Glomerular endothelial cell (primary cell): Measurements from ENCODE around the gene S100A5. TPM values are rescaled to one million over a fixed set of nuclear protein-coding genes. Genes with fewer than 3 reads are reported as not detected.
"Not testable (repeated sequence)": the region's sequence is repeated elsewhere in the genome, so short reads cannot be mapped to it uniquely, and the experiment has no call there.

ENCODE experiments used
- DNase-seq: peaks from one replicate; pipeline ENCODE4 v3.0.0-alpha.2; 2011; ENCODE audit warnings: low read depth, low spot score; ENCODE audit errors: extremely low read depth
- total RNA-seq: library from RNA; depleted of rRNA; stranded (reverse); fragments of >200 nt; gene quantifications from 2 replicates; pipeline ENCODE4 v1.2.3, GENCODE V29; 2015

S100A5 gene
- total RNA-seq, 1 donor from 2014 or later = not detected

DNA sequence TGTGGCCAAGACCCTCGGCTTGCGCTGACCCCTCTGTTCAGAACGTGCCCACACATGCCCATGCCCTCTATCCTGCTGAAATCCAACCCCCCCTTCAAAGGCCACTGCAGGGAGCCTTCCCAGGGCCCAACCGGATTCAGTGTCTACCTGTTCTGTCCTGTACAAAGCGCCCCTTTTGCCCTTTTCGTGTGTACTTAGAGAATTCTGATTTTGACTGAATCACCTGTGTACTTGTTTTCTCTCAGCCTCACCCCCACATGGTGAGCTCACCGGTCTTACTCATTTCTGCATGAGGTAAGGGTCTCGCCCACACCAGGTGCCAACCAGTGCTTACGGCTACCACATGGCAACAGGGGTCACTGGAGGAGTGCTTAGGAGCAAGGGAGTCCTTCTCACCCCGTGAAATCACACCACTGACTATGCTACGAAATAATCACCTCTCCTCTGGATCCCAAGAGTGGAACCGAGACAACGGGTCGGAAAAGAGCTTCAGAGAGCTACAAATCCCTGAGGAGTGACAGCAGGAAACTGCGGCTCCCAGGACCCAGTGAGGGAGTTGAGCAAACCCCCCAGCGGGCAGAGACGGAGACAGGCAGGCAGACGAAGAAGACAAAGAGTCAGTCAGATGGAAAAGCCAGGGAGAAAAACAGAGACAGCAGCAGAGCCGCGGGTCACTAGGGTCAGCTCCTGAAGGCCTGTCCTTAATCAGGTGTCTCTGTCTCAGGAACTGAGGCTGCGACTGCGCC is 27.1 kb upstream of the S100A5 start:
- no peak for DNase-seq

DNA sequence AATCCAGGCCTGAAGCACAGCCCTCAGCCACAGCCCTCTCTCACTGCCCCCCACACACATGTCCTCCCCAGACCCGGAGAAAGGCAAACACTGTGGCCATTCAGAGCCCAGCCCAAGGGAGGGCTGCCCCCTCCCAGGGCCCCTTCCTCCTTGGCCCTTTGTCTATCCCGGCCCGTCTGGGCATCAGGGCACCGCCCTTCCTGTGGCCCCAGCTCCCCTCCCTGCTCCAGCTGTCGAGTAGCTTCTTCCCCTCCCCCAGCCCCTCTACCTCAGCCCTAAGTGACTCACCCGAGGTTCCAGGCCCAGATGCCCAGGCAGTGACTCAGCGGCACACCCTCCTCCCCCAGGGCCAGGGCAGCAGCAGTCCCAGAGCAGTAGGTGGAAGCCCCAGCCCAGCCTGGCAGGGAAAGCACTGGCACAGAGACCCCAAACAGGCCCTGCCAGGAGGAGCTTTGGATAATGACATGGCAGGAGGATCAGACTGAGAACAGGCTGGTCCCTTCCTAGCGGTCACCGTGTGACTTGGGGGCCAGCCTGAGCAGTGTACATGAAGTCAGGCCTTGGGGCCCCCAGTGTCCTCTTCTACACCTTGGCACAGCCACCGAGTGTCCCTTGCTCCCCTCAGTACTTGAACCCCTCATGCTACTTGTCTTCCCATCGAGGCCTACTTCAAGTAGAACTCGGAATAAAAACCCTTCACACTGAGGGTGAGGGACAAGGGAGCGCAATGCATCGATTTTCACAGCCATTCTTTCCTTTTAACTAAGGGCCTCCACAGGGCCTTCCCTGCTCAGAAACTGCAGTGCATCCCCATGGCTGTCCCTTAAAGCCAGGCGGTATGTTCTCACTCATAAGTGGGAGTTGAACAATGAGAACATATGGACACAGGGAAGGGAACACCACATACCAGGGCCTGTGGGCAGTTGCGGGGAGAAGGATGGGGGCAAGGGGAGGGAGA is 26.0 kb upstream of the S100A5 start:
- no peak for DNase-seq

DNA sequence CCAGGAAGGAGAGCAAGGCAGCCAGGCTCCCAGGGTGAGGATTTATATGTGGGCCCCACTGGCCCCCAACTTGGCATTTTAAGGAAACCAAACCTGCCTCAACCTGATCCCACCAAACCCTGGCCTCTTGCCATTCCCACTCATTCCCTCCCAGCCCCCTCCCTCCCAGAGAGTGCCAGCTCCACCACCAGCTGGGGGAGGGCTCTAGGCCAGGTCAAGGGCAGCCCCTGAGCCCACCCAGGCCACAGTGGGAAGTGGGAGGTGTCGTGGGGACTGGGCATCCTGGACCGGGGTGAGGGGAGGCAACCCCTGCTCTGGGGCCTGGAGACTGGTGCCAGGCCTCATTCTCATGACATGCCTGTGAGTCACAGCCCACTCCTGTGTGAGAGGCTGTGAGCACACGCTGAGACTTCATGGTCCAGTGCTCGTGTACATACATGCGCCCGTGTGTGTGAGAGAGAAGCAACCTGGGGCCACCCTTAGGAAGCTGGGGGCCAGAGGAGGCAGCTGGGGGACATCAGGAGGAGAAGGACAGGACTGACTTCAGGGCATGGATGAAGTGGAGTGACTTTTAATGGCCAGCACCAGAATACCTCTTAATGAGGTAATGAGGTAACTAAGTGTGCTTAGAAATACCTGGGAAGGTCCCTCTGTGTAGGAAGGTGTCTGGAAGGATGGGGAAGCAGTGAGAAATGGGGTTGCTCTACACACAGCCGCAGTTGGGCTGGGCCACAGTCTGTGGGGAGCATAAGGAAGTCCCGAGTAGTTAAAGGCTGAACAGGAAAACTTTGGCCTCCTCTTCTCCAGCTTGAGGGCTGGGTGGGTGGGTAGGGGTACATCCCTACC is 25.0 kb upstream of the S100A5 start, which contains the start of gene S100A2:
Gene S100A2, minus strand, starts transcription at position 316 of the 846 bp plus-strand sequence. CDS start 1,967 bp downstream, outside the sequence.
- no peak for DNase-seq

DNA sequence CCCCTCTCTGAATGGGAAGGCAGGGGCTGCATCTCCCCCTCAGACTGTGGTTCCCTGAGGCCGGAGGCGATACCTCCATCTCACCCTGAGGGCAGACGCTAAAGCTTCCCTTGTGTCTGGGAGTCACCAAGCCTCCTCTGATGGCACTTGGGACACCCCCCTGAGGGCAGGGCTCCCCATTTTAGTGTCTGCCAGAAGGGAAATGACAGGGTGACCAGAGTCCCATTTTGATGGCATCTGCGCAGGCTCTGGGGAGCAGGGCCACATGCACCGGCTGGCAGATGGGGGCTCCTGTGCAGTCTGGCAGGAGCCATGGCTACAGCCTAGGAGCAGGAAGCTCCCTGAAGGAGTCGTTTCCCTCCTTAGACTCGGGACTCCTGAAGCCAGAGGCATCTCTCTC is 23.3 kb upstream of the S100A5 start:
- no peak for DNase-seq

DNA sequence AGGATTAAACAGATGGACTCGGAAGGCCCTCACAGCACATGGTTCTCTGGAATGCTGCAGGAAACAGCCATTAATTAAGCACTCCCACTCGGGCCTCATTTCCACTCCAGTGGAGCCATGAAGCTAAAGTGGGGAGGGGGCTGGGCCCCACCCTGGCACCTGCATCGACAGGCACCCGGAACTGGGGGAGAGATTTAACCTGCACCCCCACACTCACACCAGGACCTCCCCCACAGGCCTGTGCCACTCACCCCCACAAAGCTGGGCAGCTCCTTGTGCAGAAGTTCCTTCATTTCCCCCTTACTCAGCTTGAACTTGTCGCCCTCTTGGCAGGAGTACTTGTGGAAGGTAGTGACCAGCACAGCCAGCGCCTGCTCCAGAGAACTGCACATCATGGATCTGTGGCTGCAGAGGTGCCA is 22.8 kb upstream of the S100A5 start:
- no peak for DNase-seq

DNA sequence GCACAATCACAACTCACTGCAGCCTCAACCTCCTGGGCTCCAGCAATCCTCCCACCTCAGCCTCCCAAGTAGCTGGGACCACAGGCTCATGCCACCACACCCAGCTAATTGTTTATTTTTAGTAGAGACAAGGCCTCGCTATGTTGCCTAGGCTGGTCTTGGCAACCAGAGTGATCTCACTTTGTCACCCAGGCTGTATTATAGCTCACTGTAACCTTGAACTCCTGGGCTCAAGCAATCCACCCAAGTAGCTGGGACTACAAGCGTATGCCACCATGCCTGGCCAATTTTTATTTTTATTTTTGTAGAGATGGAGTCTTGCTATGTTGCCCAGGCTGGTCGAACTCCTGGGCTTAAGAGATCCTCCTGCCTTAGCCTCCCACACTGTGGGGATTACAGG is 21.3 kb upstream of the S100A5 start:
- not testable (repeated sequence) for DNase-seq

DNA sequence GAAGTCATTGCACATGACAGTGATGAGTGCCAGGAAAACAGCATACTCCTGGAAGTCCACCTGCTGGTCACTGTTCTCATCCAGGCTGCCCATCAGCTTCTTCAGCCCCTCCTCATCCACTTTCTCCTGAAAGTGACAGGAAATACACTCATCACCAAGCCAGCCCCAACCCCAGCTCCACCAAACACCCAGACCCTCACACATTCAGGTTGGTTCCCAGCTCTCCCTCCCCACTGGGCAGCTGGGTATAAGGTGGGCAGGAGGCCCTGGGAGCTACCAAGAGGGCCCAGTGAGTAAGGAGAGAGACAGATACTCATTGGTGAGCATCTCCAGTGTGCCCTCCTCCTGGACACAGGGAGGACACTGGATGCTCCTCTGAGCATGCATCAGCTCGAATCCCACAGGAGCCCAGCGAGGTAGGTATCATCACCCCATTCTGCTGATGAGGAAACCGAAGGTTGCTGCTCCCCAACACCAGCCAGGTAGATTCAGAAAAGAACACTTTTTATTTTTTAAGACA is 20.8 kb upstream of the S100A5 start:
- no peak for DNase-seq

DNA sequence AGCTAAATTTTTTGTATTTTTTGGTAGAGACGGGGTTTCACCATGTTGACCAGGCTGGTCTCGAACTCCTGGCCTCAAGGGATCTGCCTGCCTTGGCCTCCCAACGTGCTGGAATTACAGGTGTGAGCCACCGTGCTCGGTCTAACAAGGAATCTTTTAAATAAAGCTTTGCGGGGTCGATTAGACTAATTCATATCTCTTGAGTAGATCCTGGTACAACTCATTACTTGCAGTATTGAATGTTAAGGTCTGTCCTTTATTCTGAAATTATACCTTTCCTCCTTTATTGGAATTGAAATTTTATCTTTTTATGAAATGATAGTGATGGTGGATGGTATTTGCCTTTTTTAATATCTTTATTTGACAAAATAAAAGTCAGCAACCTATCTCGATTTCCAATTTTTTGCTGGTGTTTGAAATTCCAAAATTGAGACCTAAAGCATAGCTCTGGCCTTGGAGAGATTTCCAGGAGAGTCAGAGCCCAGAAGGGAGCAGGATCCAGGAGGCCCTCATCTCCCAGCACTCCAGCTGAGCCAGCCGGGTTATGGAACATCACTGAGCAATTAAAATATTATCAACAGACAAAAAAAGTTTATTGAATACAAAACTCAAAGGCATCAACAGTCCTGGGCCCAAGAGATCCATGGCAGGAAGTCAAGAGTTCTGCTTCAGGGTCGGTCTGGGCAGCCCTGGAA is 20.2 kb upstream of the S100A5 start:
- no peak for DNase-seq

DNA sequence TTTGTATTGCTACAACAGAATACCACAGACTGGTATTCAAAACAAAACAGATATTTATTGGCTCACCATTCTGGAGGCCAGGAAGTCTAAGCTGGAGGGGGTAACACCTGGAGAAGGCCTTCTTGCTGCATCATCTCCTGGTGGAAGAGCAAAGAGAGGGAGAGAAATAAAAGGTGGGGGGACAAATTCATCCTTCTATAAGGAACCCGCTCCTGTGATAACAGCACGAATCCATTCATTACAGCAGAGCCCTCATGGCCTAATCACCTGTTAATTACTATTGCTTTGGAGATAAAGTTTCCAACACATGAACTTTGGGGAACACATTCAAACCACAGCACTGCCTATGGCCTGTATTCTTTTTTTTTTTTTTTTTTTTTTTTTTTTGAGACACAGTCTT is 19.5 kb upstream of the S100A5 start:
- DNase-seq = no peak

DNA sequence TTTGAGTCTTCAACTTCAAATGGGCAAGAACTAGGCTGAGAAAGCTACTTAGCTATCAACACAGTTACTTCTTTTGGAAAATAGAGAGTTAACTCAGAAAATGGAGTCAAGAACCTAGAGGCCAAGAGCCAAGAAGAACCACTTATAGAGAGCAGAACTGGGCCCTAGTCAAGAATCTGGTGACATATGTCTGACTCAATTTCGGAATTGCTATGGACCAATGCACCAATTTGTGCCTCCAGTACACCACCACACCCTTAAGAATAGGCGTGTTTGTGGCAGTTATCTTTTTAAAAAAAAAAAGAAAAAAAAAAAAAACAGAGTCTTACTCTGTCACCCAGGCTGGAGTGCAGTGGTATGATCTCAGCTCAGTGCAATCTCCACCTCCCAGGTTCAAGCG is 17.1 kb upstream of the S100A5 start:
- no peak for DNase-seq

DNA sequence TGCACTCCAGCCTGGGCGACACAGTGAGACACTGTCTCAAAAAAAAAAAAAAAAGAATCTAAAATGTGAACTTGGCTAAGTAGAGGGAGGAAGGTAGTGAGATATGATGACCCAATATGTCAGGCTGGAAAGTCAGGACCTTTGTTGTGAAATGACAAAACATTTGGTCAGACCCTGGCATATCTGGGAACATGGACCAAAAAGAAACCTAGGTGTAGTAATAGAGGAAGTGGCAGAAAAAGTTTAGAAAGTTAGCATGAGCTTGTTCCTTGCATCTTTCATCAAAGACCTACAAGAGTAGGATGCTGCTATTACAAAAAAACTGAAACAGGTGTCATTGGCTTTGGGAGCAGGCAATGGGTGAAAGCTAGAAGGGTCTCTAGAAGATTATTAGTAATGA is 15.6 kb upstream of the S100A5 start:
- DNase-seq = no peak

DNA sequence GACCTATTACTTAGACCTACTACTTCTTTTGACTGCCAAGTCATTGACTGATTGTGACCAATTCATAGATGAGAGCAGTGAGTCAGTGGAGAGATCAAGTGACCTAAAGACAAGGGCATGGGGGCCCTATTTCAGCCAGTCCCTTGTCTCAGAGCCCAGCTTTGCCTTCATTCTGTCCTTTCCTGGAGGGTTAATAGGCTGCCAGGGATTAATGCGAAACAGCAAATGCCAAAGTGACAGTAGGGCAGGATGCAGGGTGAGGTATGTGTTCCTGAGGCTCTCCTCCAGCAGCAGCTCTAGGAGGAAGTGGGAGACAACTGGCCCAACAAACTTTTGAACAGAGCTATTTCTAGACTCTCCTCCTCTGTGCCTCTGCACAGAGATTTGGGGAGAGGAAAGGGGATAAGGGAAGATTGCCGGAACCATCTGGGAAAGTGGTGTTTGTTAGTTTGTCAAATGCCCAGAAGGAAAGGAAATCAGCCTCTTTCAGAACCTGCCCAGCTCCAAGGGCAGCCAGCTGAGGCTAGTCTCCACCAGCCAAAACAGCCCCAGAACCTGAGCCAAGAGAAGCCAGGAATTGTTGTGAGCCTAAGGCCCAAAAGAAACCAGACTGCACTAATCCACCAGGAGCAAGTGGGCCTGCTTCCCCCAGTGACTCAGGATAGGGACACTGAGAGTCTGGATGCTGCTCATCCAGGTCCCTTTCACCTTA is 13.3 kb upstream of the S100A5 start:
- no peak for DNase-seq

DNA sequence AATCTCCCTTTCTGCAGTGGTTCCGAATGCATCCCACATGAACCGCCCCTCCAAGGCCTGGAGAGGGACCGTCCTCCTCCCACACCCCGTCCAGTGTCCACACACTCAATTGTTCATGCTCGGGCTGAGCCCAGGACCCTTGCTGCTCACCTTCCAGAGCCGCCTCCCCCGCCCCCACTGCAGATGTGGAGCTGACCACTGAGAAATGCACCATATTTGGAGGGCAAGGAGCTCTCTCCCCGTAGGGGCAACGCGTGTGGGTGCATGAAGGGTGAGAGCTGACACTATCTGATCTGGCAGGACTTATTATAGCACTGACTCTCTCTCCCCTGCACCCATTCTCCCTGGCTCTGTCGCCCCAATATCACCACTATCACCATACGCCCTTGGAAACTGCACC is 12.4 kb upstream of the S100A5 start:
- no peak for DNase-seq

DNA sequence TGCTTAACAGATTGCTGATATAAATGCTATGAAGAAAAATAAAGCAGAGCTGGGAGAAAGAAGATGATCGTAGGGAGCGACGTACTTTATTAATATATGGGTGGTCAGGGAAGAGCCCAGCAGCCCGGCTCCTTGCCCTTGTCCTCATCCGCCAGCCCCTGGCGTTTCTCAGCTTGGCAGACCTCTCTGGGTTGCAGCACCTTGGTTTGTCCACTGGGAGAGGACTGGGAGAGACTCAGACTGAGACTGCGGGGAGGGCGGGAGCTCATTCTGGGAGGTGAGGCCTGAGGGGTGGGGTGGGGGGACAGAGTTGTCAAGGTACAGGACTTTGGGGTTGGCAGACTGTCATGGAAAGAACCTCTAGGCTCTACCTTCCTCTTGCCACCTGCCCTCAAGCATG is 11.6 kb upstream of the S100A5 start:
- DNase-seq = no peak

DNA sequence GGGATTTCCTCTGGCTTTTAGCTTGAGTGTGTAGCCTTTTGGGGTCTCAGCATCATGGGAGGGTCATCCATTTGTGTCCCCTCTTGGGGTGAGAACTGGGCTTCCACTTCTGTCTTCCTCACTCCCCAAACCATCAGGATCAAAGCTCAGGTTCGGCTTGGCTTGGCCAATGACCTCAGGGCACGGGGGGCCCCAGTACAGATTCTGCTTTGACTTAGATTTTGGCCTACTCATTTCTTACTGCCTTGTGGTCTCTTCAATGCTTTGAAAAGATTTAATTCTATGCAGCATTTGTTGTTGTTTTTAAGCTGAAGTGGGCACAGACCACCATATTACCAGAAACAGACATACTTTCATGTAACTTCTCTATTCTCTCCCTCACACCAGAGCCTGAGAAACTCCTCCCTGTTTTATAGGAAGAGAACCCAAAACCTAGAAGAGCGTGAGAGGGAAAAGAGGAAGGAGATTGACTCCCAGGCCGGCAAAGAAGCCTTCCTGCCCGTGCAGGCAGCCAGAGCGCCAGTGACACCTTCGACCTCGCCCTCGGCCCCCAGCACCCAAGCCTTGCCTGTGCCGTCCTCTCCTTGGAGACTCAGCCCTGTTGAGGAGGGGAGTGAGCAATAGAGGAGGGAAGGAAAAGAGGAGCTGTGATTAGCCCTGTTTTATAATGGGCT is 10.2 kb upstream of the S100A5 start:
- no peak for DNase-seq

DNA sequence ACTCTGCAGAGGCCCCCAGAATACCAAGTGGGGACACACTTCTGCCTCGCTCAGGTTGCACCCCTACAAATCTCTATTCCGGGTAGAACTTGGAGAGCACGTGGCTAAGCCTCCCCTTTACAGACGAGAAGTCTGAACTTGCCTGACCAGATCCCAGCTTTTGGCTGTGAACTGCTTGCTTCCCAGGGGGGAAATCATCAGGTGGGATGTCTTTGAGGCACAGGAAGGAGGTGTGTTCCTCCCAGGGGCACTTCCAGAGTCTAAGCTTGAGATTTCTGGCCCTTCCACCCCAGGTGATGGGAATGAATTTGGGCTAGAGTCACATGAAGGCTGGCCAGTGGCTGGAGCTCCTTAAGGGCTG is 9.6 kb upstream of the S100A5 start:
- DNase-seq = no peak

DNA sequence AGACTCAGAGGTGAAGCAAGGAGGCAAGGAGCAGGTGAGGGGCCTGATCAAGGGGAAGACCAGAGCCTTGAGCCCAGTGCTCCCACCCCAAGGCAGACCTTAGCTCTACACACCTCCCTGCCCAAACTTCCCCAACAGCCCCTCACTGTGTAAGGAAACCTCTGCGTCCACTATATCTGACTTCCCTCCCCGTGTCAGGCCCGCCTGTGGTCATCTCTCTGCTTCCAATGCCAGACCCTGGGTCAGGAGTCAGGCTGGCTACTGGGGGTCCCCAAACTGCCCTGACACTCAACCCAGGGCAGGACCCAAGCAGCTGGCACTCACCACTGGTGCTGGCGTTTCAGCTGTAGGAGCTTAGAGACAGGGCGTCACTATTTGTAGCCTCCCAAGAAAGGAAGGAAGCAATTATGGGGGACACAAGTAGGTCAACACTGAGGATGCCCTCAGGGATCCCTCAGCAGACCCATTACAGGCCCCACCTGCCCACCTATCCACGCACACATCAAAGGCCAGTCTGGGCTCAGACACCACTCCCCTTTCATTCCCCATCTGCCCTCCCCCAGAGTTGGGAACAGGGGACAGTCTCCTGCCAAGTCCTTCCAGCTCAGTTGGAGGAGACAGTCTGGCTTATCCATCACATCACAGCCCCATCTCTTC is 9.1 kb upstream of the S100A5 start:
- DNase-seq = no peak
